ENCODE data around the gene EMP3. TPM values are rescaled to one million over a fixed set of nuclear protein-coding genes. Genes with fewer than 3 reads are reported as not detected.

Gene EMP3
- total RNA-seq, 1 experiment from 2014 or later: 171 TPM

DNA sequence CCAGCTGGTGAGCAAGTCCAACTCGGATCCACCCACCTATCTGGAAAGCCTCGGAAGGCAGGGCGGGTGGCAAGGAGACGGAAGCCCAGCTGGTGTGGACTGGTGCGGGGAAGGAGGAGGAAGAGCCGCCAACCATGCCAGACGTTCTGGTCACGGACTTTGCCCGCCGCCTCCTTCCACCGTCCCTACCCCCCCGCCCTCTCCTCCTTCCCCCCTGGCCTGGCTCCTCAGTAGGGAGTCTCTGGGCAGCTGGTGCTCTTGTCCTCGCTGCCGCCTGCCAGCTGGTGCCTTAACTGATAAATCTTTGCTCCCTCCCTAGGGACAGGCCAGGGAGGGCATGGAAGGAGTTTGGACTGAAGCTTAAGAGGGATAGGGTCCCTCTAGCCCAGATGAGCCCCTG lies 43.6 kb downstream of the EMP3 start:
- no TSS peak for BruUV-seq (replicated peaks)
- H3K4me3 ChIP-seq (ENCODE audit: low read depth in 2 of 2, low read length in 2 of 2): no peak overlapping the region
- no peaks in the 10 kb centered on the region for H3K27me3 ChIP-seq (ENCODE audit: control insufficient read depth, insufficient read depth, low read length)
- intact Hi-C loops (cut with micrococcal nuclease; ENCODE audit: unreplicated experiment): no loop called here
- H3K4me1 ChIP-seq (ENCODE audit: control insufficient read depth, insufficient read depth, low read length): no peaks in the 10 kb centered on the region; the same call in 1 of the 2 replicates
- POLR2A ChIA-PET: no interaction called here
- ATAC-seq: no peak
- H3K27ac ChIP-seq (ENCODE audit: low read length): no peak overlapping the region
- H3K9me3 ChIP-seq (ENCODE audit: control insufficient read depth, insufficient read depth, low read depth, low read length): no peaks in the 10 kb centered on the region
- TF ChIP-seq TCF7L2 (IDR thresholded peaks at IDR 0.05; ENCODE audit: low read depth, low read length) (no peak), POLR2AphosphoS5 (IDR thresholded peaks at IDR 0.05; ENCODE audit: low read depth, low read length) (no peak), SIN3A (IDR thresholded peaks at IDR 0.05; ENCODE audit: borderline replicate concordance, insufficient read depth, low read depth, low read length) (no peak)
- TF ChIP-seq, protein P1, sequence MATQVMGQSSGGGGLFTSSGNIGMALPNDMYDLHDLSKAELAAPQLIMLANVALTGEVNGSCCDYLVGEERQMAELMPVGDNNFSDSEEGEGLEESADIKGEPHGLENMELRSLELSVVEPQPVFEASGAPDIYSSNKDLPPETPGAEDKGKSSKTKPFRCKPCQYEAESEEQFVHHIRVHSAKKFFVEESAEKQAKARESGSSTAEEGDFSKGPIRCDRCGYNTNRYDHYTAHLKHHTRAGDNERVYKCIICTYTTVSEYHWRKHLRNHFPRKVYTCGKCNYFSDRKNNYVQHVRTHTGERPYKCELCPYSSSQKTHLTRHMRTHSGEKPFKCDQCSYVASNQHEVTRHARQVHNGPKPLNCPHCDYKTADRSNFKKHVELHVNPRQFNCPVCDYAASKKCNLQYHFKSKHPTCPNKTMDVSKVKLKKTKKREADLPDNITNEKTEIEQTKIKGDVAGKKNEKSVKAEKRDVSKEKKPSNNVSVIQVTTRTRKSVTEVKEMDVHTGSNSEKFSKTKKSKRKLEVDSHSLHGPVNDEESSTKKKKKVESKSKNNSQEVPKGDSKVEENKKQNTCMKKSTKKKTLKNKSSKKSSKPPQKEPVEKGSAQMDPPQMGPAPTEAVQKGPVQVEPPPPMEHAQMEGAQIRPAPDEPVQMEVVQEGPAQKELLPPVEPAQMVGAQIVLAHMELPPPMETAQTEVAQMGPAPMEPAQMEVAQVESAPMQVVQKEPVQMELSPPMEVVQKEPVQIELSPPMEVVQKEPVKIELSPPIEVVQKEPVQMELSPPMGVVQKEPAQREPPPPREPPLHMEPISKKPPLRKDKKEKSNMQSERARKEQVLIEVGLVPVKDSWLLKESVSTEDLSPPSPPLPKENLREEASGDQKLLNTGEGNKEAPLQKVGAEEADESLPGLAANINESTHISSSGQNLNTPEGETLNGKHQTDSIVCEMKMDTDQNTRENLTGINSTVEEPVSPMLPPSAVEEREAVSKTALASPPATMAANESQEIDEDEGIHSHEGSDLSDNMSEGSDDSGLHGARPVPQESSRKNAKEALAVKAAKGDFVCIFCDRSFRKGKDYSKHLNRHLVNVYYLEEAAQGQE (IDR thresholded peaks at IDR 0.05; ENCODE audit: insufficient read depth in 1 of 2, low read depth in 2 of 2, low read length in 1 of 2): no peak
- TF ChIP-seq, protein P2, sequence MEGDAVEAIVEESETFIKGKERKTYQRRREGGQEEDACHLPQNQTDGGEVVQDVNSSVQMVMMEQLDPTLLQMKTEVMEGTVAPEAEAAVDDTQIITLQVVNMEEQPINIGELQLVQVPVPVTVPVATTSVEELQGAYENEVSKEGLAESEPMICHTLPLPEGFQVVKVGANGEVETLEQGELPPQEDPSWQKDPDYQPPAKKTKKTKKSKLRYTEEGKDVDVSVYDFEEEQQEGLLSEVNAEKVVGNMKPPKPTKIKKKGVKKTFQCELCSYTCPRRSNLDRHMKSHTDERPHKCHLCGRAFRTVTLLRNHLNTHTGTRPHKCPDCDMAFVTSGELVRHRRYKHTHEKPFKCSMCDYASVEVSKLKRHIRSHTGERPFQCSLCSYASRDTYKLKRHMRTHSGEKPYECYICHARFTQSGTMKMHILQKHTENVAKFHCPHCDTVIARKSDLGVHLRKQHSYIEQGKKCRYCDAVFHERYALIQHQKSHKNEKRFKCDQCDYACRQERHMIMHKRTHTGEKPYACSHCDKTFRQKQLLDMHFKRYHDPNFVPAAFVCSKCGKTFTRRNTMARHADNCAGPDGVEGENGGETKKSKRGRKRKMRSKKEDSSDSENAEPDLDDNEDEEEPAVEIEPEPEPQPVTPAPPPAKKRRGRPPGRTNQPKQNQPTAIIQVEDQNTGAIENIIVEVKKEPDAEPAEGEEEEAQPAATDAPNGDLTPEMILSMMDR (IDR thresholded peaks at IDR 0.05): no peak
- no peaks in the 10 kb centered on the region for H3K36me3 ChIP-seq (ENCODE audit: control insufficient read depth, insufficient read depth, low read length)
- no peak for DNase-seq (ENCODE audit: low read depth, low spot score)
- in situ Hi-C loops (cut with HindIII; ENCODE audit: low pct_unique_long_range_greater_than_20kb, low sequenced_read_pairs): no loop called here
- CTCF ChIA-PET: no interaction called here

DNA sequence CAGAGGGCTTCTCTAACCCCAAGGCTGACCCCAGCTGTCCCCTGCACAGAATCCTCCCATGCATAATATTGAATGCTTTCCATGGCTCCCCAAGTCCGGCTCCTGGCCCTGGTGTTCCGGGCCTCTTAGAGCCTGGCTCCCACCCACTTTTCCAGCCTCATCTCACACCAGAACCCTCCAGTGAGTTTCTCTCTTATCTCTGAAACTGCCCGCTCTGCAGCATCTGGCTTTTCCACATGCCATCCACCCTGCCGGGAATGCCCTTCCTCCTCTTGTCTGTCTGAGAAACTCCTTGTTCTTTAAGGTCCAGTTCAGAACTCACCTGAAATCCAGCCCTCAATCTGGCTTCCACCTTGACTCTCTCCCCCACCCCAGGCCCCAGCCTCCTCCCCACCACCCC lies 45.6 kb downstream of the EMP3 start:
- intact Hi-C loops (cut with micrococcal nuclease; ENCODE audit: unreplicated experiment): no loop called here
- ATAC-seq: no peak
- in situ Hi-C loops (cut with HindIII; ENCODE audit: low pct_unique_long_range_greater_than_20kb, low sequenced_read_pairs): no loop called here
- ChIA-PET CTCF (no interaction called here), POLR2A (no interaction called here)
- Histone ChIP-seq H3K9me3 (ENCODE audit: control insufficient read depth, insufficient read depth, low read depth, low read length) (no peaks in the 10 kb centered on the region), H3K27me3 (ENCODE audit: control insufficient read depth, insufficient read depth, low read length) (no peaks in the 10 kb centered on the region), H3K36me3 (ENCODE audit: control insufficient read depth, insufficient read depth, low read length) (no peaks in the 10 kb centered on the region), H3K4me3 (ENCODE audit: low read depth in 2 of 2, low read length in 2 of 2) (no peak overlapping the region), H3K27ac (ENCODE audit: low read length) (no peak overlapping the region), H3K4me1 (ENCODE audit: control insufficient read depth, insufficient read depth, low read length) (no peaks in the 10 kb centered on the region)
- TF ChIP-seq, protein P1 (IDR thresholded peaks at IDR 0.05; ENCODE audit: insufficient read depth in 1 of 2, low read depth in 2 of 2, low read length in 1 of 2): no peak
- TF ChIP-seq SIN3A (IDR thresholded peaks at IDR 0.05; ENCODE audit: borderline replicate concordance, insufficient read depth, low read depth, low read length) (no peak), POLR2AphosphoS5 (IDR thresholded peaks at IDR 0.05; ENCODE audit: low read depth, low read length) (no peak), TCF7L2 (IDR thresholded peaks at IDR 0.05; ENCODE audit: low read depth, low read length) (no peak)
- TF ChIP-seq, protein P2 (IDR thresholded peaks at IDR 0.05): no peak
- BruUV-seq (replicated peaks): no TSS peak
- DNase-seq (ENCODE audit: low read depth, low spot score): no peak
